ENCODE measurements around the gene TRIM31. TPM values are rescaled to one million over a fixed set of nuclear protein-coding genes. Genes with fewer than 3 reads are reported as not detected.

TRIM31 gene
- total and polyA plus RNA-seq, 4 donors, result 0.30 to 1.4 (median 0.31) TPM; not detected in 1

GRCh38 chr6:30160008-30160784 lies 47.3 kb upstream of the TRIM31 start:
- H3K27me3 ChIP-seq (ENCODE audit: control insufficient read depth in 3 of 3, insufficient read depth in 3 of 3, low read length in 2 of 3), result peaks cover 0 to 31% (median 0%) of the 10 kb centered on the region in 3 donors
- TF ChIP-seq CTCF (IDR thresholded peaks at IDR 0.05; ENCODE audit: control extremely low read depth, extremely low read depth), result no peak
- H3K4me3 ChIP-seq, result no peak overlapping the region
- no peak for DNase-seq
- no peak for ATAC-seq (ENCODE audit: insufficient read depth, low FRiP score)
- 89% methylated on average over 17 of the region's 17 CpGs for WGBS, 2 donors
- H3K36me3 ChIP-seq (ENCODE audit: control insufficient read depth in 4 of 4, insufficient read depth in 4 of 4, low read length in 4 of 4), result no peaks in the 10 kb centered on the region
- no peak overlapping the region for H3K9ac ChIP-seq (ENCODE audit: insufficient read depth in 1 of 2, low read length in 2 of 2)
- no peak overlapping the region for H3K27ac ChIP-seq (ENCODE audit: low read depth in 1 of 2, low read length in 1 of 2)
- H3K4me1 ChIP-seq (ENCODE audit: control insufficient read depth in 5 of 5, insufficient read depth in 5 of 5, low read length in 5 of 5), result peaks cover 0 to 3% (median 0%) of the 10 kb centered on the region in 5 donors
- H3K9me3 ChIP-seq (ENCODE audit: control insufficient read depth in 4 of 4, insufficient read depth in 3 of 4, low read length in 3 of 4), result no peaks in the 10 kb centered on the region

GRCh38 chr6:30158475-30159040 lies 45.7 kb upstream of the TRIM31 start:
- peaks cover 0 to 3% (median 0%) of the 10 kb centered on the region in 5 donors for H3K4me1 ChIP-seq (ENCODE audit: control insufficient read depth in 5 of 5, insufficient read depth in 5 of 5, low read length in 5 of 5)
- TF ChIP-seq CTCF (IDR thresholded peaks at IDR 0.05; ENCODE audit: control extremely low read depth, extremely low read depth), result no peak
- 74 to 81% methylated on average over 3 of the region's 3 CpGs for WGBS, 2 donors
- no peak overlapping the region for H3K9ac ChIP-seq (ENCODE audit: insufficient read depth in 1 of 2, low read length in 2 of 2)
- H3K4me3 ChIP-seq, result no peak overlapping the region
- no peak for ATAC-seq (ENCODE audit: insufficient read depth, low FRiP score)
- H3K27me3 ChIP-seq (ENCODE audit: control insufficient read depth in 3 of 3, insufficient read depth in 3 of 3, low read length in 2 of 3), result peaks cover 0 to 43% (median 0%) of the 10 kb centered on the region in 3 donors
- H3K9me3 ChIP-seq (ENCODE audit: control insufficient read depth in 4 of 4, insufficient read depth in 3 of 4, low read length in 3 of 4), result no peaks in the 10 kb centered on the region
- DNase-seq, result no peak
- no peak overlapping the region for H3K27ac ChIP-seq (ENCODE audit: low read depth in 1 of 2, low read length in 1 of 2)
- H3K36me3 ChIP-seq (ENCODE audit: control insufficient read depth in 4 of 4, insufficient read depth in 4 of 4, low read length in 4 of 4), result no peaks in the 10 kb centered on the region

- Histone ChIP-seq H3K9ac (ENCODE audit: insufficient read depth in 1 of 2, low read length in 2 of 2) (no peak overlapping the region), H3K9me3 (ENCODE audit: control insufficient read depth in 4 of 4, insufficient read depth in 3 of 4, low read length in 3 of 4) (no peaks in the 10 kb centered on the region), H3K27ac (ENCODE audit: low read depth in 1 of 2, low read length in 1 of 2) (no peak overlapping the region), H3K4me3 (no peak overlapping the region), H3K4me1 (ENCODE audit: control insufficient read depth in 5 of 5, insufficient read depth in 5 of 5, low read length in 5 of 5) (peaks cover 0 to 3% (median 0%) of the 10 kb centered on the region in 5 donors), H3K27me3 (ENCODE audit: control insufficient read depth in 3 of 3, insufficient read depth in 3 of 3, low read length in 2 of 3) (peaks cover 0 to 43% (median 0%) of the 10 kb centered on the region in 3 donors), H3K36me3 (ENCODE audit: control insufficient read depth in 4 of 4, insufficient read depth in 4 of 4, low read length in 4 of 4) (no peaks in the 10 kb centered on the region)
- 73 to 92% methylated on average over 2 of the region's 2 CpGs for WGBS, 2 donors
- DNase-seq, result no peak
- TF ChIP-seq CTCF (IDR thresholded peaks at IDR 0.05; ENCODE audit: control extremely low read depth, extremely low read depth), result no peak
- ATAC-seq (ENCODE audit: insufficient read depth, low FRiP score), result no peak
Observed at GRCh38 chr6:30157999-30158398, 45.1 kb upstream of the TRIM31 start.

Data from lung (tissue), 12 donors.